HepG2 (cell line): ENCODE data around the gene DALRD3. TPM values are rescaled to one million over a fixed set of nuclear protein-coding genes. Genes with fewer than 3 reads are reported as not detected.

ENCODE experiments used
- CBFB ChIP-seq: sonication (generic); formaldehyde crosslinking; IDR thresholded peaks from 2 replicates; pipeline ENCODE4 v1.4.0; 2020; ENCODE audit warnings: missing genetic modification reagents
- DPF2 ChIP-seq: sonication (generic); formaldehyde crosslinking; IDR thresholded peaks from 2 replicates; pipeline ENCODE4 v1.4.0; 2020; ENCODE audit warnings: mild to moderate bottlenecking, low read depth, missing genetic modification reagents, borderline replicate concordance
- GZF1 ChIP-seq: sonication (generic); formaldehyde crosslinking; IDR thresholded peaks from 2 replicates; pipeline ENCODE4 v1.5.1; 2020; ENCODE audit warnings: mild to moderate bottlenecking, missing genetic modification reagents
- IKZF1 ChIP-seq: fragments of 450-650 bp; IDR thresholded peaks from 2 replicates; pipeline ENCODE4 v1.7.1; 2016
- IRF2 ChIP-seq: IDR thresholded peaks from 2 replicates; pipeline ENCODE4 v1.6.1; 2018; ENCODE audit warnings: missing genetic modification reagents, missing compliant biosample characterization
- ISL2 ChIP-seq: sonication (generic); formaldehyde crosslinking; IDR thresholded peaks from 2 replicates; pipeline ENCODE4 v1.5.0; 2020; ENCODE audit warnings: missing genetic modification reagents
- KDM4B ChIP-seq: sonication (generic); formaldehyde crosslinking; IDR thresholded peaks from 2 replicates; pipeline ENCODE4 v1.4.0; 2020; ENCODE audit warnings: missing genetic modification reagents
- MIER3 ChIP-seq: IDR thresholded peaks from 2 replicates; pipeline ENCODE4 v1.6.1; 2016; ENCODE audit warnings: missing compliant biosample characterization, borderline replicate concordance
- MNT ChIP-seq: fragments of 450-650 bp; IDR thresholded peaks from 2 replicates; pipeline ENCODE4 v1.6.1; 2016
- NBN ChIP-seq: fragments of 450-650 bp; conservative IDR thresholded peaks from 2 replicates; pipeline ENCODE4 v1.6.1; 2017
- NCOA2 ChIP-seq: sonication (generic); formaldehyde crosslinking; IDR thresholded peaks from 2 replicates; pipeline ENCODE4 v1.8.0; 2022; ENCODE audit warnings: inconsistent platforms
- NR2F2 ChIP-seq: IDR thresholded peaks from 2 replicates; pipeline ENCODE4 v1.6.1; 2012; ENCODE audit warnings: low read depth, inconsistent platforms, borderline replicate concordance
- SCMH1 ChIP-seq: sonication (generic); formaldehyde crosslinking; IDR thresholded peaks from 2 replicates; pipeline ENCODE4 v1.9.0; 2021; ENCODE audit warnings: missing genetic modification reagents, mild to moderate bottlenecking, borderline replicate concordance
- TAF15 ChIP-seq: fragments of 200-400 bp; formaldehyde crosslinking; IDR thresholded peaks from one replicate; pipeline ENCODE4 v1.6.1; 2018; ENCODE audit warnings: mild to moderate bottlenecking, low read depth, low read length; ENCODE audit not compliant: poor library complexity, severe bottlenecking
- ZBTB4 ChIP-seq: sonication (generic); formaldehyde crosslinking; IDR thresholded peaks from 2 replicates; pipeline ENCODE4 v1.4.0; 2020; ENCODE audit warnings: missing genetic modification reagents, mild to moderate bottlenecking, borderline replicate concordance
- ZFP62 ChIP-seq: sonication (generic); formaldehyde crosslinking; IDR thresholded peaks from 2 replicates; pipeline ENCODE4 v1.4.0; 2020; ENCODE audit warnings: missing genetic modification reagents
- ZNF121 ChIP-seq: sonication (generic); formaldehyde crosslinking; IDR thresholded peaks from 2 replicates; pipeline ENCODE4 v1.5.0; 2020; ENCODE audit warnings: mild to moderate bottlenecking, missing genetic modification reagents
- ZNF280D ChIP-seq: sonication (generic); formaldehyde crosslinking; IDR thresholded peaks from 2 replicates; pipeline ENCODE4 v1.5.1; 2020; ENCODE audit warnings: mild to moderate bottlenecking, missing genetic modification reagents
- ZNF333 ChIP-seq: sonication (generic); formaldehyde crosslinking; IDR thresholded peaks from 2 replicates; pipeline ENCODE4 v1.4.0; 2020; ENCODE audit warnings: mild to moderate bottlenecking, missing genetic modification reagents, borderline replicate concordance
- ZNF350 ChIP-seq: sonication (generic); formaldehyde crosslinking; IDR thresholded peaks from 2 replicates; pipeline ENCODE4 v1.4.0; 2020; ENCODE audit warnings: mild to moderate bottlenecking, low read depth, missing genetic modification reagents, borderline replicate concordance
- ZNF510 ChIP-seq: sonication (generic); formaldehyde crosslinking; IDR thresholded peaks from 2 replicates; pipeline ENCODE4 v1.4.0; 2020; ENCODE audit warnings: low read depth, mild to moderate bottlenecking, missing genetic modification reagents
- ZNF629 ChIP-seq: sonication (generic); formaldehyde crosslinking; conservative IDR thresholded peaks from 2 replicates; pipeline ENCODE4 v1.5.0; 2020; ENCODE audit warnings: missing genetic modification reagents
- ZNF740 ChIP-seq: sonication (generic); formaldehyde crosslinking; IDR thresholded peaks from 2 replicates; pipeline ENCODE4 v1.4.0; 2020; ENCODE audit warnings: missing genetic modification reagents
- polyA plus RNA-seq, 8 experiments: library from polyadenylated mRNA; depleted of rRNA in 3 of 8; stranded (reverse) in 7 of 8; unstranded in 1 of 8; fragments of >200 nt; fragmentation: Illumina TruSeq in 4 of 8; extraction: Trizol in 4 of 8; gene quantifications; 2 replicates each; pipeline versions ENCODE4 v1.2.1 to v1.2.3, GENCODE V29; 2011 to 2016; ENCODE audit warnings: low read depth in 4 of 8, missing spikeins in 1 of 8, mixed read lengths in 1 of 8; ENCODE audit not compliant: insufficient read depth in 1 of 8
- total RNA-seq, 5 experiments: library from RNA; depleted of rRNA; stranded (reverse); fragments of >200 nt; fragmentation: Illumina TruSeq; extraction: Trizol; gene quantifications; 2 replicates each; pipeline ENCODE4 v1.2.3, GENCODE V29; 2016; ENCODE audit warnings: low read depth in 1 of 5

Gene DALRD3
- total and polyA plus RNA-seq, 2 of the 13 experiments (the other 11 are each of a cell fraction or from before 2014, with no cell fraction given) = 19.9 to 36.5 TPM

- peak; percentile 80 for TF ChIP-seq ZNF280D (CRISPR knock-in tag)
- TF ChIP-seq TAF15 = peak; percentile 30
- no peak for TF ChIP-seq NR2F2
- TF ChIP-seq KDM4B = 0 out of 2 replicates have a peak, but pooled peaks have one; percentile 52
- no peak for TF ChIP-seq IKZF1
- TF ChIP-seq ZNF333 (CRISPR knock-in tag) = 0 out of 2 replicates have a peak, but pooled peaks have one; percentile 49
- TF ChIP-seq ZBTB4 (CRISPR knock-in tag) = no peak; the same call in 1 of the 2 replicates
- TF ChIP-seq ZNF121 = peak; percentile 99
- peak; percentile 53; the same call in 1 of the 2 replicates for TF ChIP-seq ZNF350 (CRISPR knock-in tag)
- TF ChIP-seq NCOA2 = no peak
- TF ChIP-seq MIER3 (CRISPR knock-in tag) = no peak
- no peak for TF ChIP-seq IRF2 (CRISPR knock-in tag)
- TF ChIP-seq ISL2 (CRISPR knock-in tag) = no peak
- no peak for TF ChIP-seq ZFP62
- 0 out of 2 replicates have a peak, but pooled peaks have one; percentile 83 for TF ChIP-seq ZNF510
- no peak for TF ChIP-seq ZNF740 (CRISPR knock-in tag)
- peak; percentile 22; the same call in 1 of the 2 replicates for TF ChIP-seq GZF1
- TF ChIP-seq NBN = no peak
- peak; percentile 12; the same call in 1 of the 2 replicates for TF ChIP-seq MNT
- TF ChIP-seq DPF2 (CRISPR knock-in tag) = peak; percentile 39; the same call in 1 of the 2 replicates
- TF ChIP-seq CBFB = peak; percentile 44; the same call in 1 of the 2 replicates
- TF ChIP-seq ZNF629 = no peak
- TF ChIP-seq SCMH1 (CRISPR knock-in tag) = no peak
These were observed at the start of gene DALRD3 (continued) for GRCh38 chr3:49017971-49018706.
